GM20431 (cell line): Measurements from ENCODE around the gene NFKB1.
"Not testable (repeated sequence)": the region's sequence is repeated elsewhere in the genome, so short reads cannot be mapped to it uniquely, and the experiment has no call there.

ENCODE experiments used
- in situ Hi-C: fragments of 300-500 bp; cut with MseI, MboI; formaldehyde crosslinking; loops from one replicate; pipeline ENCODE4 v1.15.0; 2020; ENCODE audit warnings: low sequenced_read_pairs; ENCODE audit not compliant: unreplicated experiment

Gene NFKB1

DNA sequence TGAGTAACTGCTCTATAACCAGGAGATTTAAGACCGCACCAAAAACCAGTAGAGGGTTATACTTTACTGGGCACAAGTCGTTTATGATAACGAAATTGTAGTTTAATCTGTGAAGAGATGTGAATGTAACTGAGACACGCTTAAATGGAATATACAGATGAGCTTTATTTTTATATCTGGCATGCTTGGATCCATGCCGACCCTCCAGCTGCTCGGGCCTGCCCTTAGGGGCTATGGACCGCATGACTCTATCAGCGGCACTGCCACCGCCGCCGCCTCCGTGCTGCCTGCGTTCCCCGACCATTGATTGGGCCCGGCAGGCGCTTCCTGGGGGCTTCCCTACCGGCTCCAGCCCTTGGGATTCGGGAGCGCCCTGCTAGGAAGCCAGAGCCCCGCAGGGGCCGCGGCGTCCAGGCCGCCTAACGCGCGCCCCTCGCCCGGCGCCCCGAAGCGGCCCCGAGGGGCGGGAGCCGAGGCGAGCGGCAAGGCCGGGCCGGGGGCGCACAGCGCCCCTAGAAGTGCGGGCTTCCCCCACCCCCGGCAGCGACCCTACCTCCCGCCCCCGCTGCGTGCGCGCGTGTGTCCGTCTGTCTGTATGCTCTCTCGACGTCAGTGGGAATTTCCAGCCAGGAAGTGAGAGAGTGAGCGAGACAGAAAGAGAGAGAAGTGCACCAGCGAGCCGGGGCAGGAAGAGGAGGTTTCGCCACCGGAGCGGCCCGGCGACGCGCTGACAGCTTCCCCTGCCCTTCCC is at the start of gene NFKB1:
Gene NFKB1 (plus strand): TSS at position 664 of the 751 bp plus-strand sequence. CDS start 24,160 bp downstream, outside the sequence.
- in situ Hi-C loops = no loop called here

- in situ Hi-C loops = no loop called here
Observed at GRCh38 chr4:102452854-102453253, 48.3 kb upstream of the NFKB1 start.

DNA sequence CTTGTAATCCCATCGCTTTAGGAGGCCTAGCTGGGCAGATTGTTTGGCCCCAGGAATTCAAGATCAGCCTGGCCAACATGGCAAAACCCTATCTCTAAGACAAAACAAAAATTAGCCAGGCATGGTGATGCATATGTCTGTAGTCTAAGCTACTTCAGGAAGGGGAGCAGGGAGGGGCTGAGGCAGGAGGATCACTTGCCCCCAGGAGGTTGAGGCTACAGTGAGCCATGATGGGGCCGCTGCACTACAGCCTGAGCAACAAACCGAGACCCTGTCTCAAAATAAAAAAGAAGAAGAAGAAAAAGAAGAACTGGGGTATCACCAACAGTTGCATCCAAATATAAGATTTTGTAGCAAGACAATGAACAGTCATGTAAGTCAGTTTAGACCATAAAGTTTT is 47.3 kb upstream of the NFKB1 start:
- in situ Hi-C loops = no loop called here

DNA sequence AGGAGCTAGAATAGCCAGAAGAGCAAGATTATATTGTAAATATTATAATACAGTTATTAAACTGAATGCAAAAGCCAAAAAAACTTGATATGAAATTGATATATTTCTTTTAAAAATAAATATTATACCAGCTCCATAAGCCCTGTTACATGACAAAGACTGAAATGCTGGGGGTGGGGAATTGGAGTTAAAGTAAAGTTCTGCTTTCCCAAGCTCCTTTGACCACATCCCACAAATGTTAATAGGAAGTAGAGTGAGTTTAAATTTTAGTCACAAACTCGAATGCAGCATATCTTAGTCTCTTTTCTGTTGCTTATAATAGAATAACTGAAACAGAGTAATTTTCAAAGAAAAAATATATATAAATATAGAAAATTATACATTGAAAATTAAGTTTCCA is 46.9 kb upstream of the NFKB1 start:
- in situ Hi-C loops = no loop called here

GRCh38 chr4:102454981-102455685 is 46.0 kb upstream of the NFKB1 start:
- in situ Hi-C loops = no loop called here

DNA sequence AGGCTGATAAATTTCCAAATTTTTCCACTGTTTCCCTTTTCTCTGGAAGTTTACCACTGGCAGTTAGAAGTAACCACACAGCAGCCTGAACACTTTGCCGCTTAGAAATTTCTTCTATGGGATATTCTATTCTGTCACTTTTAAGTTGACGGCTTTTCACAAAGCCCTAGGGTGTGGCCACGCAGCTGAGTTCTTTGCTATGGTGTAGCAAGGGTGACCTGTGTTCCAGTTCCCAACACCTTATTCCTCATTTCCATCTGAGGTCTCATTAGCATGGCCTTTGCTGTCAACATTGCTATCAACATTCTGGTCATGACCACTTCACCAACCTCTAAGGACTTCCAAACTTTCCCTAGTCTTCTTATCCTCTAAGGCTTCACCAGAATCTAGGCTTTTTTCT is 45.4 kb upstream of the NFKB1 start:
- in situ Hi-C loops = no loop called here

- in situ Hi-C loops = no loop called here
Observed at GRCh38 chr4:102466298-102466697, 34.9 kb upstream of the NFKB1 start.

- in situ Hi-C loops = no loop called here
Observed at GRCh38 chr4:102469806-102470205, 31.4 kb upstream of the NFKB1 start.

- in situ Hi-C loops = no loop called here
Observed at GRCh38 chr4:102472441-102473013, 28.6 kb upstream of the NFKB1 start.

DNA sequence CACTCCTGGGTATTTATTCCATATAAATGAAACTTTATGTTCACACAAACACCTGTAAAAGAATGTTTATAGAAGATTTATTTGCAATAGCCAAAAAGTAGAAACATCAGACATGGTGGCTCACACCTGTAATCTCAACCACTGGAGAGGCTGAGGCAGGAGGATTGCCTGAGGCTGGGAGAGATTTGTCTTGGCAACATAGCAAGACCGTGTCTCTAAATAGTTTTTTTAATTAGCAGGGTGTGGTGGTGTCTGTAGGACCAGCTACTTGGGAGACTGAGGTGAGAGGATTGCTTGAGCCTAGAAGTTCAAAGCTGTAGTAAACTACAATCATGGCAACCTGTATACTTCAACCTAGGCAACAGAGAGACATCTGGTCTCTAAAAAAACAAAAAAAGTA is 27.7 kb upstream of the NFKB1 start:
- in situ Hi-C loops = no loop called here

DNA sequence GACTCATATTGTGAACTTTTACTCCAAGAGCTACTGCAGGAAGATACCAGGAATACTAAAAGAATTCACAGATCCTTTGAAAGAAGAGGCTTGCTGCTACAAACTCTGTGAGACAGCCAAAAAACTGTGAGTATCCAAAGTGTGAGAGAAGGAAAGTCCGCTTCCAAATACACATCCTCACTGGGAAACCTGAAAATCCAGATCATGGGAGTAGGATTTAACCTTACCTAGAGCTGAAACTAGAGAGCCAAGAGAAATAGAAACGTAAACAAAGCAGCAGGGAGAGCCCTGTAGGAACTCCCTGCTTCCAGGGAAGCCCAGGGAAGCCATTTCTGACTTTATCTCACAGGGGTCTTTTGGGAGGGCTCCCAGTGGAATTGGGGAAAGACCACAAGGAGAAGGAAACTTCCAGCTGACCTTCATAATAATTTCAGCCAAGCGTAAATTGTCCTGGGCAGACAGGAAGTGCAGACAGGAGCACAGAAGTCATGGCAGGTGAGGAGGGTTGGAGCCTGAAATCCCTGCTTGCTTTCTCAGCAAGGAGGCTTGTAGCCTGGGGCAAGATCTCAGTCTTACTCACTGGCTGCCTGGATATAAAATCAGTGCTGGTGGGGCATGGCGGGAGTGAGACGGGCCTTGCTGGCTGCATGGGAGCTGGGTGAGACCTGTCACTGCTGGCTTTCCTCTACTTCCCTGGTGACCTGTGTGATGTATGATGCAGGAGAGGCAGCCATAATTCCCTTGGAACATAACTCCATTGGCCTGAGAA is 26.2 kb upstream of the NFKB1 start:
- in situ Hi-C loops = no loop called here

DNA sequence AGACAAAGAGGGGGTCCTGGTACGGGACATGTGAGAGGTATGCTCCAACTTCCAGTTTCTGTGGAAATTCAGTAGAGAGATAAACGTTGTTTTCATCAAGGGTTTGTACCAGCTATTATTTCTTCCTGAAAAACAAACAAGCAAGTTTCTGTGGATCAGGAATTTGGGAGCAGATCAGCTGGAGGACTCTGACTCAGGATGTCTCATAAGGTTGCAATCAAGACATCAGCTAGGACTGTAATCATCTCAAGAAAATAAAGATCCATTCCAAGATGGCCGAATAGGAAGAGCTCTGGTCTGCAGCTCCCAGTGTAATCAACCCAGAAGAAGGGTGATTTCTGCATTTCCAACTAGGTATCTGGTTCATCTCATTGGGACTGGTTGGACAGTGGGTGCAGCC is 23.5 kb upstream of the NFKB1 start:
- in situ Hi-C loops = no loop called here

DNA sequence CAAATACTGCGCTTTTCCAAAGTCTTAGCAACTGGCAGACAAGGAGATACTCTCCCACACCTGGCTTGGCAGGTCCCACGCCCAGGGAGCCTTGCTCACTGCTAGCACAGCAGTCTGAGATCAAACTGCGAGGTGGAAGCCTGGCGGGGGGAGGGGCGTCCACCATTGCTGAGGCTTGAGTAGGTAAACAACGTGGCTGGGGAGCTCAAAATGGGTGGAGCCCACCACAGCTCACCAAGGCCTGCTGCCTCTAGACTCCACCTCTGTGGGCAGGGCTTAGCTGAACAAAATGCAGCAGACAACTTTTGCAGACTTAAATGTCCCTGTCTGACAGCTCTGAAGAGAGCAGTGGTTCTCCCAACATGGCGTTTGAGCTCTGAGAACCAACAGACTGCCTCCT is 23.0 kb upstream of the NFKB1 start:
- in situ Hi-C loops = no loop called here

- in situ Hi-C loops = not testable (repeated sequence)
Observed at GRCh38 chr4:102479832-102480231, 21.3 kb upstream of the NFKB1 start.

GRCh38 chr4:102483120-102483519 is 18.0 kb upstream of the NFKB1 start:
- in situ Hi-C loops = no loop called here

- in situ Hi-C loops = not testable (repeated sequence)
Observed at GRCh38 chr4:102483990-102484692, 17.0 kb upstream of the NFKB1 start.

- in situ Hi-C loops = no loop called here
Observed at GRCh38 chr4:102492531-102493241, 8.5 kb upstream of the NFKB1 start.

GRCh38 chr4:102493257-102493656 is 7.9 kb upstream of the NFKB1 start:
- in situ Hi-C loops = no loop called here

DNA sequence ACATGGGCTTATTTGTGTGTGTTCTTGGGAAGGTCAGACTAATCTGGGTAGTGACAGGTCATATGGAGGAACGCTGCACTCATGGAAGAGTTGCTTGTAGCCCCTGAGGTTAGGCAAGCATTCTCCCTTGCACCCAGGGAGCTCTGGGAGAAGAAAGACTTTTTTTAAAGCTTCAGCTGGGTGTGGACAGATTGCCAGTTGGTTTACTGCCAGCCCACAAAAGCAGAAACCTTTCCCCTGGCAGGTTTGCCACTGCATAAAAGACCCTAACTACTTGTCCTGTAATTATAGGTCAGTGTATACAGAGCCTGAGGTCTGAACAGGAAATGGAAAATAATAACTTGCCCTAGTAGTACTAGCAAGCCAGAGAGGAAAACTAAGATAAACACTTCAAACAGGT is 7.4 kb upstream of the NFKB1 start:
- in situ Hi-C loops = no loop called here
